Mammary epithelial cell (primary cell): ENCODE measurements around the gene VSIR.

Experiments
- EZH2 ChIP-seq: IDR thresholded peaks from 2 replicates; pipeline ENCODE4 v1.6.1; 2012; ENCODE audit warnings: low read length, inconsistent platforms, borderline replicate concordance
- TF ChIP-seq, protein P1 (sequence below), 2 donors: IDR thresholded peaks in 1 of 2; conservative IDR thresholded peaks in 1 of 2; 2 replicates each; pipeline ENCODE4 v1.5.1; 2011 to 2012; ENCODE audit warnings: inconsistent platforms in 2 of 2, low read length in 2 of 2, mild to moderate bottlenecking in 2 of 2, control low read depth in 1 of 2, low read depth in 1 of 2; ENCODE audit not compliant: insufficient read depth in 1 of 2; ENCODE audit errors: extremely low read depth in 1 of 2

DNA sequence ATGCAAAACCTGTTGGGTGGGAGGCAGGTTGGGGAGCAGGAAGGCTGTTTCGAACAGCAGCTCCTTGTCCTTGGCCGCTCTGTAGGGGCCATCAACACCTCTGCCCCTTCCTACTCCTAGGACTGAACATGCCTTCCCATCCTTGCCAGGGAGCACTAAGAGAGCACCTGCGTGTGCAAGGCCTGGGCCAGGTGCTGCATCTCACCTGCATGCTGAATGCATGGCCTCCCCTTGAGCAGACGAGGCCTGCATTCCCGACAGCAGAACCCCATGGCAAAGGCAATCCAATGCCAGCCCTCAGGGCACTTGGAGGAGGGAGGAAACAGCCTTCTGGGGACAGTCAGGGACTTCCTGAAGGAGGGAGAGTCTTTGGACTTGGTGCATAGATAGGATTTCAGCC lies 11.0 kb downstream of the VSIR start:
- TF ChIP-seq, protein P1, sequence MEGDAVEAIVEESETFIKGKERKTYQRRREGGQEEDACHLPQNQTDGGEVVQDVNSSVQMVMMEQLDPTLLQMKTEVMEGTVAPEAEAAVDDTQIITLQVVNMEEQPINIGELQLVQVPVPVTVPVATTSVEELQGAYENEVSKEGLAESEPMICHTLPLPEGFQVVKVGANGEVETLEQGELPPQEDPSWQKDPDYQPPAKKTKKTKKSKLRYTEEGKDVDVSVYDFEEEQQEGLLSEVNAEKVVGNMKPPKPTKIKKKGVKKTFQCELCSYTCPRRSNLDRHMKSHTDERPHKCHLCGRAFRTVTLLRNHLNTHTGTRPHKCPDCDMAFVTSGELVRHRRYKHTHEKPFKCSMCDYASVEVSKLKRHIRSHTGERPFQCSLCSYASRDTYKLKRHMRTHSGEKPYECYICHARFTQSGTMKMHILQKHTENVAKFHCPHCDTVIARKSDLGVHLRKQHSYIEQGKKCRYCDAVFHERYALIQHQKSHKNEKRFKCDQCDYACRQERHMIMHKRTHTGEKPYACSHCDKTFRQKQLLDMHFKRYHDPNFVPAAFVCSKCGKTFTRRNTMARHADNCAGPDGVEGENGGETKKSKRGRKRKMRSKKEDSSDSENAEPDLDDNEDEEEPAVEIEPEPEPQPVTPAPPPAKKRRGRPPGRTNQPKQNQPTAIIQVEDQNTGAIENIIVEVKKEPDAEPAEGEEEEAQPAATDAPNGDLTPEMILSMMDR (conservative IDR thresholded peaks at IDR 0.05 in 1 of 2, IDR thresholded peaks at IDR 0.05 in 1 of 2; ENCODE audit: extremely low read depth in 1 of 2, insufficient read depth in 1 of 2, low read depth in 1 of 2, low read length in 2 of 2): no peak
- TF ChIP-seq EZH2: no peak
